Measurements from ENCODE around the gene PRORP.

GRCh38 chr14:35149239-35149638 lies 26.9 kb downstream of the PRORP start:
- TF ChIP-seq ZBTB44 (tag by site-specific recombination; IDR thresholded peaks at IDR 0.05) (no peak), REPIN1 (tag by site-specific recombination; IDR thresholded peaks at IDR 0.05; ENCODE audit: low read depth) (no peak), ZNF76 (tag by site-specific recombination; IDR thresholded peaks at IDR 0.05; ENCODE audit: borderline replicate concordance, low read depth) (no peak), ZNF48 (tag by site-specific recombination; IDR thresholded peaks at IDR 0.05) (no peak), ZBTB26 (tag by site-specific recombination; optimal IDR thresholded peaks at IDR 0.05) (no peak)
